Activated CD8-positive, alpha-beta memory T cell treated with anti-CD3 and anti-CD28 coated beads for 24 hours (primary cell): ENCODE results near the gene CDC34.

ENCODE experiments used
- DNase-seq: peaks from one replicate; pipeline ENCODE4 v3.0.0-alpha.2; 2020

CDC34 gene

GRCh38 chr19:497869-498510 lies 33.6 kb upstream of the CDC34 start:
- DNase-seq = no peak

- DNase-seq = no peak
Observed at GRCh38 chr19:498511-498891, 33.1 kb upstream of the CDC34 start.

GRCh38 chr19:498977-499623 lies 32.5 kb upstream of the CDC34 start:
- DNase-seq = no peak

- DNase-seq = no peak
Observed at GRCh38 chr19:501646-502045, 29.9 kb upstream of the CDC34 start.

GRCh38 chr19:504616-505015 lies 26.9 kb upstream of the CDC34 start:
- DNase-seq = no peak

- DNase-seq = peak; percentile 98
Observed at GRCh38 chr19:506404-507285, 24.9 kb upstream of the CDC34 start.

- DNase-seq = peak; percentile 94
Observed at GRCh38 chr19:507286-508203, 24.0 kb upstream of the CDC34 start, which contains the start of gene TPGS1. TSS of gene TPGS1 (plus strand) at chr19:507497. CDS start at chr19:507507, 10 bp downstream.

- DNase-seq = no peak
Observed at GRCh38 chr19:508204-509150, 23.1 kb upstream of the CDC34 start.

- DNase-seq = peak; percentile 97
Observed at GRCh38 chr19:510606-511100, 20.9 kb upstream of the CDC34 start.

GRCh38 chr19:511101-511851 lies 20.3 kb upstream of the CDC34 start:
- peak; percentile 86 for DNase-seq

GRCh38 chr19:512547-513365 lies 18.8 kb upstream of the CDC34 start:
- no peak for DNase-seq

GRCh38 chr19:513368-514165 lies 18.0 kb upstream of the CDC34 start:
- no peak for DNase-seq

GRCh38 chr19:514166-514663 lies 17.3 kb upstream of the CDC34 start:
- no peak for DNase-seq

- no peak for DNase-seq
Observed at GRCh38 chr19:517721-518597, 13.6 kb upstream of the CDC34 start.

- DNase-seq = peak; percentile 81
Observed at GRCh38 chr19:518598-519231, 12.8 kb upstream of the CDC34 start.

GRCh38 chr19:519449-519865 lies 12.1 kb upstream of the CDC34 start:
- DNase-seq = no peak

- no peak for DNase-seq
Observed at GRCh38 chr19:522726-523125, 8.8 kb upstream of the CDC34 start.
